ENCODE measurements around the gene TMEM231.

DNA sequence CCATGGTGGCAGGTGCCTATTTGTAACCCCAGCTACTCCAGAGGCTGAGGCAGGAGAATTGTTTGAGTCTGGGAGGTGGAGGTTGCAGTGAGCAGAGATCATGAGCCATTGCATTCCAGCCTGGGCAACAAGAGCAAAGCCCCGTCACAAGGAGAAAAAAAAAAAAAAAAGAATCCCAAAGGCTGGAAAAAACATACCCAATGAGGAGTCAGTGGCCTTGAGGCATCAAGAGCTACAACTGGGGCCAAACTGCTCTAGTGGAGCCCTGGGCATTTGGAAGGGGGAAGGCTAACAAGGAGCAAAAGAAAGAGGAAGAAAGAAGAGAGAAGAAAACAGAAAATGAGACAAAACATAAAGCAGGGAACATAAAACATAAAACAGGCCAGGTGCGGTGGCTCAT is 67.7 kb downstream of the TMEM231 start:
- TF ChIP-seq, protein P1, sequence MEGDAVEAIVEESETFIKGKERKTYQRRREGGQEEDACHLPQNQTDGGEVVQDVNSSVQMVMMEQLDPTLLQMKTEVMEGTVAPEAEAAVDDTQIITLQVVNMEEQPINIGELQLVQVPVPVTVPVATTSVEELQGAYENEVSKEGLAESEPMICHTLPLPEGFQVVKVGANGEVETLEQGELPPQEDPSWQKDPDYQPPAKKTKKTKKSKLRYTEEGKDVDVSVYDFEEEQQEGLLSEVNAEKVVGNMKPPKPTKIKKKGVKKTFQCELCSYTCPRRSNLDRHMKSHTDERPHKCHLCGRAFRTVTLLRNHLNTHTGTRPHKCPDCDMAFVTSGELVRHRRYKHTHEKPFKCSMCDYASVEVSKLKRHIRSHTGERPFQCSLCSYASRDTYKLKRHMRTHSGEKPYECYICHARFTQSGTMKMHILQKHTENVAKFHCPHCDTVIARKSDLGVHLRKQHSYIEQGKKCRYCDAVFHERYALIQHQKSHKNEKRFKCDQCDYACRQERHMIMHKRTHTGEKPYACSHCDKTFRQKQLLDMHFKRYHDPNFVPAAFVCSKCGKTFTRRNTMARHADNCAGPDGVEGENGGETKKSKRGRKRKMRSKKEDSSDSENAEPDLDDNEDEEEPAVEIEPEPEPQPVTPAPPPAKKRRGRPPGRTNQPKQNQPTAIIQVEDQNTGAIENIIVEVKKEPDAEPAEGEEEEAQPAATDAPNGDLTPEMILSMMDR (IDR thresholded peaks at IDR 0.05) = no peak
- no peak for TF ChIP-seq POLR2A (IDR thresholded peaks at IDR 0.05)

Measured in heart left ventricle (tissue), 13 donors.